B cell (primary cell): ENCODE measurements around the gene SOHLH1. TPM values are rescaled to one million over a fixed set of nuclear protein-coding genes. Genes with fewer than 3 reads are reported as not detected.

Experiments used
- ATAC-seq: fragments of 200-7000 bp; cut with Tn5 transposase; one replicate; pipeline ENCODE4 v1.10.0; 2021; ENCODE audit warnings: low read depth, mild to moderate bottlenecking, moderate number of reproducible peaks, moderate library complexity
- CTCF ChIA-PET: fragments of 350-600 bp; sonication (Branson Sonifier 250); formaldehyde crosslinking; loops from one replicate; lab custom pipeline; 2021; ENCODE audit warnings: antibody characterized with exemption, inconsistent platforms; lab: Charles Lee
- POLR2A ChIA-PET: fragments of 350-600 bp; sonication (Branson Sonifier 250); formaldehyde crosslinking; loops from one replicate; lab custom pipeline; 2021; ENCODE audit warnings: antibody characterized with exemption; lab: Charles Lee
- DNase-seq: peaks from one replicate; pipeline ENCODE4 v3.0.0; 2013
- H2AFZ ChIP-seq: 2 replicates; pipeline ENCODE4 v1.6.1; 2012; ENCODE audit warnings: mild to moderate bottlenecking, low read depth, low read length; ENCODE audit not compliant: insufficient read depth, poor library complexity, severe bottlenecking
- H3K27ac ChIP-seq, 2 donors: 1 replicate in 1 of 2; 2 replicates in 1 of 2; pipeline ENCODE4 v1.5.1; 2012 to 2013; ENCODE audit warnings: low read length in 2 of 2, mild to moderate bottlenecking in 2 of 2, moderate library complexity in 1 of 2
- H3K27me3 ChIP-seq, 4 experiments: fragments of 200-600 bp in 1 of 4; sonication (generic) in 1 of 4; replicated peaks in 1 of 4; 1 replicate in 2 of 4; 2 replicates in 2 of 4; pipeline versions ENCODE4 v1.6.1 to v1.7.0; 2013 to 2016; ENCODE audit warnings: low read length in 3 of 4, mild to moderate bottlenecking in 2 of 4, mixed read lengths in 1 of 4, moderate library complexity in 1 of 4; ENCODE audit not compliant: insufficient read depth in 4 of 4, control insufficient read depth in 3 of 4; ENCODE audit errors: control extremely low read depth in 1 of 4
- H3K36me3 ChIP-seq, 2 experiments: replicated peaks in 1 of 2; 1 replicate in 1 of 2; 2 replicates in 1 of 2; pipeline versions ENCODE4 v1.6.1 to v1.7.1; 2013; ENCODE audit warnings: low read length in 1 of 2; ENCODE audit not compliant: insufficient read depth in 2 of 2, control insufficient read depth in 1 of 2; ENCODE audit errors: control extremely low read depth in 1 of 2, extremely low read depth in 1 of 2
- H3K4me1 ChIP-seq, 2 donors: fragments of 200-600 bp in 1 of 2; sonication (generic) in 1 of 2; 1 replicate in 1 of 2; 2 replicates in 1 of 2; pipeline versions ENCODE4 v1.5.1 to v1.6.1; 2013 to 2017; ENCODE audit warnings: low read length in 2 of 2; ENCODE audit not compliant: control insufficient read depth in 2 of 2, insufficient read depth in 2 of 2
- H3K4me2 ChIP-seq: replicated peaks from 2 replicates; pipeline ENCODE3; 2012; ENCODE audit warnings: mild to moderate bottlenecking, low read depth, low read length; ENCODE audit not compliant: poor library complexity, severe bottlenecking
- H3K4me3 ChIP-seq, 5 experiments: fragments of 200-600 bp in 1 of 5; sonication (generic) in 1 of 5; 1 replicate in 3 of 5; 2 replicates in 2 of 5; pipeline versions ENCODE4 v1.5.1 to v1.7.0; 2011 to 2016; ENCODE audit warnings: low read length in 4 of 5, mild to moderate bottlenecking in 4 of 5, low read depth in 2 of 5, control low read depth in 1 of 5, moderate library complexity in 1 of 5; ENCODE audit not compliant: insufficient read depth in 1 of 5; ENCODE audit errors: control extremely low read depth in 1 of 5, extremely low read depth in 1 of 5
- H3K79me2 ChIP-seq: fragments of 200-600 bp; sonication (generic); one replicate; pipeline ENCODE4 v1.6.0; 2016; ENCODE audit warnings: low read length; ENCODE audit not compliant: control insufficient read depth, insufficient read depth
- H3K9ac ChIP-seq: fragments of 200-600 bp; sonication (generic); 2 replicates; pipeline ENCODE4 v1.6.1; 2017; ENCODE audit warnings: mild to moderate bottlenecking, low read length, moderate library complexity
- H3K9me3 ChIP-seq, 3 donors: one replicate each; pipeline versions ENCODE4 v1.6.1 to v1.7.1; 2013; ENCODE audit warnings: low read length in 2 of 3; ENCODE audit not compliant: control insufficient read depth in 2 of 3, insufficient read depth in 1 of 3; ENCODE audit errors: control extremely low read depth in 1 of 3
- H4K20me1 ChIP-seq: 2 replicates; pipeline ENCODE4 v1.6.0; 2012; ENCODE audit warnings: mild to moderate bottlenecking, low read length; ENCODE audit not compliant: insufficient read depth, control insufficient read depth, poor library complexity, severe bottlenecking
- H3K27ac Mint-ChIP-seq: one replicate; pipeline ENCODE4 v1.8.0; 2021; ENCODE audit warnings: mixed read lengths
- H3K27me3 Mint-ChIP-seq: one replicate; pipeline ENCODE4 v1.8.0; 2021; ENCODE audit warnings: mixed read lengths
- H3K4me1 Mint-ChIP-seq: one replicate; pipeline ENCODE4 v1.8.0; 2021; ENCODE audit warnings: mixed read lengths
- H3K4me3 Mint-ChIP-seq: one replicate; pipeline ENCODE4 v1.8.0; 2021; ENCODE audit warnings: mixed read lengths
- H3K9me3 Mint-ChIP-seq: one replicate; pipeline ENCODE4 v1.8.0; 2022; ENCODE audit warnings: mixed read lengths; ENCODE audit not compliant: insufficient read depth
- CTCF ChIP-seq: fragments of 200-600 bp; IDR thresholded peaks from one replicate; pipeline ENCODE4 v1.8.0; 2022; ENCODE audit warnings: antibody characterized with exemption, mild to moderate bottlenecking
- EZH2 ChIP-seq: IDR thresholded peaks from 2 replicates; pipeline ENCODE4 v1.6.1; 2012; ENCODE audit warnings: borderline replicate concordance, low read depth, mild to moderate bottlenecking, moderate library complexity, low read length; ENCODE audit not compliant: insufficient read depth, poor library complexity, severe bottlenecking
- WGBS: methylation state at CpG from one replicate; pipeline ENCODE4 v1.1.5; 2013; ENCODE audit warnings: missing lambda C conversion rate; ENCODE audit not compliant: insufficient coverage; 5-methylcytosine and 5-hydroxymethylcytosine counted together
- intact Hi-C: fragments of 100-400 bp; cut with micrococcal nuclease; formaldehyde crosslinking; loops from one replicate; pipeline ENCODE4 v1.10.0; 2022
- polyA plus RNA-seq: library from polyadenylated mRNA; depleted of rRNA; stranded (reverse); fragments of >200 nt; gene quantifications from 2 replicates; pipeline ENCODE4 v1.2.3, GENCODE V29; 2012
- total RNA-seq, 2 donors: library from RNA; stranded (reverse); fragments of 120-200 nt in 1 of 2; gene quantifications; 1 replicate in 1 of 2; 2 replicates in 1 of 2; pipeline versions ENCODE4 v1.2.3 to v1.2.4, GENCODE V29; 2013 to 2022

The SOHLH1 gene
- total and polyA plus RNA-seq, 2 donors (not counting 1 experiment from before 2014, with no cell fraction given) = not detected

- Mint-ChIP-seq H3K4me3 (no peak within 1 kb of the TSS), H3K27ac (no peak within 1 kb of the TSS), H3K4me1 (no peaks in the 10 kb centered on the region), H3K27me3 (no peaks in the 10 kb centered on the region), H3K9me3 (no peaks in the 10 kb centered on the region)
- intact Hi-C loops = no loop called here
- H3K9me3 ChIP-seq = no peaks in the 10 kb centered on the region
- H3K27me3 ChIP-seq = peaks cover 0 to 11% (median 0%) of the 10 kb centered on the region in 4 experiments
- ChIA-PET POLR2A (no interaction called here), CTCF (no interaction called here)
- no peaks in the 10 kb centered on the region for H4K20me1 ChIP-seq
- H3K4me2 ChIP-seq = peak within 1 kb of the TSS; percentile 57
- peak within 1 kb of the TSS; percentile 28 for H2AFZ ChIP-seq
- no peak for TF ChIP-seq EZH2
- peak; percentile 78 for TF ChIP-seq CTCF
- H3K9ac ChIP-seq = no peak within 1 kb of the TSS
- 10% methylated on average over 56 of the region's 66 CpGs for WGBS
- ATAC-seq (no peak), DNase-seq (peak; percentile 52)
- H3K36me3 ChIP-seq = no peaks in the 10 kb centered on the region
- H3K79me2 ChIP-seq = no peaks in the 10 kb centered on the region
- peaks cover 6 to 7% of the 10 kb centered on the region in 2 donors for H3K4me1 ChIP-seq
- H3K4me3 ChIP-seq = no peak within 1 kb of the TSS
- H3K27ac ChIP-seq = no peak within 1 kb of the TSS
Measured at GRCh38 chr9:135701959-135702721, 2.9 kb upstream of the SOHLH1 start, which contains the start of gene KCNT1. Gene KCNT1, plus strand, starts transcription at chr9:135702185. Its CDS starts 74 bp downstream, at chr9:135702259.
